Measurements from ENCODE around the gene INO80. TPM values are rescaled to one million over a fixed set of nuclear protein-coding genes. Genes with fewer than 3 reads are reported as not detected.
A peak's percentile ranks its signal among the peaks of the same experiment; 100 is the strongest.

INO80 gene
- total RNA-seq, 1 donor from 2014 or later = 20.1 TPM

- DNase-seq (ENCODE audit: low spot score) = no peak
These were observed 72.7 kb downstream of the INO80 start for GRCh38 chr15:41043276-41043951.

GRCh38 chr15:41042851-41043250 is 73.2 kb downstream of the INO80 start:
- DNase-seq (ENCODE audit: low spot score) = no peak

- no peak for DNase-seq (ENCODE audit: low spot score)
These were observed 77.0 kb downstream of the INO80 start for GRCh38 chr15:41039121-41039520.

- no peak for DNase-seq (ENCODE audit: low spot score)
These were observed 84.1 kb downstream of the INO80 start for GRCh38 chr15:41032079-41032328.

GRCh38 chr15:41031232-41032078 is 84.6 kb downstream of the INO80 start:
- no peak for DNase-seq (ENCODE audit: low spot score)

GRCh38 chr15:41028853-41029252 is 87.2 kb downstream of the INO80 start:
- no peak for DNase-seq (ENCODE audit: low spot score)

GRCh38 chr15:41025393-41025792 is 90.7 kb downstream of the INO80 start:
- no peak for DNase-seq (ENCODE audit: low spot score)

- no peak for DNase-seq (ENCODE audit: low spot score)
These were observed 91.2 kb downstream of the INO80 start for GRCh38 chr15:41024885-41025284.

GRCh38 chr15:41024131-41024530 is 91.9 kb downstream of the INO80 start:
- DNase-seq (ENCODE audit: low spot score) = no peak

- DNase-seq (ENCODE audit: low spot score) = peak; percentile 24
These were observed 93.5 kb downstream of the INO80 start for GRCh38 chr15:41022487-41023090.

- no peak for DNase-seq (ENCODE audit: low spot score)
These were observed 95.3 kb downstream of the INO80 start for GRCh38 chr15:41020829-41021228.

- DNase-seq (ENCODE audit: low spot score) = no peak
These were observed 95.8 kb downstream of the INO80 start for GRCh38 chr15:41020311-41020710.

GRCh38 chr15:41019174-41019573 is 96.9 kb downstream of the INO80 start:
- no peak for DNase-seq (ENCODE audit: low spot score)

GRCh38 chr15:41018534-41018933 is 97.5 kb downstream of the INO80 start:
- DNase-seq (ENCODE audit: low spot score) = peak; percentile 39

- no peak for DNase-seq (ENCODE audit: low spot score)
These were observed 98.9 kb downstream of the INO80 start for GRCh38 chr15:41017066-41017735.

- no peak for DNase-seq (ENCODE audit: low spot score)
These were observed 102.2 kb downstream of the INO80 start for GRCh38 chr15:41013691-41014414.

GRCh38 chr15:41011055-41011815 is 104.8 kb downstream of the INO80 start:
- no peak for DNase-seq (ENCODE audit: low spot score)

GRCh38 chr15:41010345-41010744 is 105.7 kb downstream of the INO80 start:
- DNase-seq (ENCODE audit: low spot score) = no peak

GRCh38 chr15:41006479-41006878 is 109.6 kb downstream of the INO80 start:
- DNase-seq (ENCODE audit: low spot score) = no peak

- DNase-seq (ENCODE audit: low spot score) = no peak
These were observed 111.6 kb downstream of the INO80 start for GRCh38 chr15:41004490-41004889.

Data from mucosa of gallbladder (tissue), 1 donor.